ENCODE data around the gene SLCO1B1. TPM values are rescaled to one million over a fixed set of nuclear protein-coding genes. Genes with fewer than 3 reads are reported as not detected.
"Not testable (repeated sequence)": the region's sequence is repeated elsewhere in the genome, so short reads cannot be mapped to it uniquely, and the experiment has no call there.

Gene SLCO1B1
- total RNA-seq (2014; rRNA removed; shearing (Covaris generic)): 0.07 TPM in 1 of 2 replicates, not detected in the other
- 0.17 TPM in 1 of 2 replicates, not detected in the other for polyA plus RNA-seq (2015; cell fraction: cytosol; rRNA removed)
- 0.94 and 1.5 TPM in 2 replicates for polyA plus RNA-seq (2015; cell fraction: nucleus; rRNA removed)

- no peak for DNase-seq (ENCODE audit: low read depth)
Observed at GRCh38 chr12:21130998-21131397, at the start of gene SLCO1B1. TSS of gene SLCO1B1 (plus strand) at chr12:21131194. CDS start at chr12:21141575, 10,381 bp downstream.

- DNase-seq (ENCODE audit: low read depth): not testable (repeated sequence)
Observed at GRCh38 chr12:21084753-21085152, 46.2 kb upstream of the SLCO1B1 start.

- no peak for DNase-seq (ENCODE audit: low read depth)
Observed at GRCh38 chr12:21111732-21112131, 19.3 kb upstream of the SLCO1B1 start.

- no peak for DNase-seq (ENCODE audit: low read depth)
Observed at GRCh38 chr12:21113266-21113665, 17.7 kb upstream of the SLCO1B1 start.

GRCh38 chr12:21117995-21118394, 13.0 kb upstream of the SLCO1B1 start:
- DNase-seq (ENCODE audit: low read depth): no peak

GRCh38 chr12:21118760-21119159, 12.2 kb upstream of the SLCO1B1 start:
- no peak for DNase-seq (ENCODE audit: low read depth)

- DNase-seq (ENCODE audit: low read depth): no peak
Observed at GRCh38 chr12:21129351-21129750, 1.6 kb upstream of the SLCO1B1 start.

GRCh38 chr12:21129906-21130305, 1.1 kb upstream of the SLCO1B1 start:
- no peak for DNase-seq (ENCODE audit: low read depth)

- not testable (repeated sequence) for DNase-seq (ENCODE audit: low read depth)
Observed at GRCh38 chr12:21137318-21137999, 6.5 kb downstream of the SLCO1B1 start.

GRCh38 chr12:21138016-21138415, 7.0 kb downstream of the SLCO1B1 start:
- no peak for DNase-seq (ENCODE audit: low read depth)

- DNase-seq (ENCODE audit: low read depth): peak; percentile 10
Observed at GRCh38 chr12:21144309-21144708, 13.3 kb downstream of the SLCO1B1 start.

- not testable (repeated sequence) for DNase-seq (ENCODE audit: low read depth)
Observed at GRCh38 chr12:21149861-21150260, 18.9 kb downstream of the SLCO1B1 start.

GRCh38 chr12:21151184-21151583, 20.2 kb downstream of the SLCO1B1 start:
- DNase-seq (ENCODE audit: low read depth): no peak

GRCh38 chr12:21155522-21156351, 24.7 kb downstream of the SLCO1B1 start:
- DNase-seq (ENCODE audit: low read depth): no peak

GRCh38 chr12:21165048-21165447, 34.1 kb downstream of the SLCO1B1 start:
- no peak for DNase-seq (ENCODE audit: low read depth)

GRCh38 chr12:21169878-21170472, 39.0 kb downstream of the SLCO1B1 start:
- DNase-seq (ENCODE audit: low read depth): peak; percentile 58

- no peak for DNase-seq (ENCODE audit: low read depth)
Observed at GRCh38 chr12:21172079-21172478, 41.1 kb downstream of the SLCO1B1 start.

GRCh38 chr12:21183721-21184275, 52.8 kb downstream of the SLCO1B1 start:
- no peak for DNase-seq (ENCODE audit: low read depth)

- no peak for DNase-seq (ENCODE audit: low read depth)
Observed at GRCh38 chr12:21190016-21190415, 59.0 kb downstream of the SLCO1B1 start.

- not testable (repeated sequence) for DNase-seq (ENCODE audit: low read depth)
Observed at GRCh38 chr12:21214433-21214832, 83.4 kb downstream of the SLCO1B1 start.

GRCh38 chr12:21219206-21219605, 88.2 kb downstream of the SLCO1B1 start:
- DNase-seq (ENCODE audit: low read depth): no peak

GRCh38 chr12:21220266-21220665, 89.3 kb downstream of the SLCO1B1 start:
- no peak for DNase-seq (ENCODE audit: low read depth)
